Stimulated activated naive CD4-positive, alpha-beta T cell treated with Interleukin-2 at 50 U/mL for 16 hours (primary cell): ENCODE measurements around the gene CHD5.

Source experiments
- DNase-seq: peaks from one replicate; lab custom pipeline; 2025; lab: John Stamatoyannopoulos, UW

CHD5 gene

DNA sequence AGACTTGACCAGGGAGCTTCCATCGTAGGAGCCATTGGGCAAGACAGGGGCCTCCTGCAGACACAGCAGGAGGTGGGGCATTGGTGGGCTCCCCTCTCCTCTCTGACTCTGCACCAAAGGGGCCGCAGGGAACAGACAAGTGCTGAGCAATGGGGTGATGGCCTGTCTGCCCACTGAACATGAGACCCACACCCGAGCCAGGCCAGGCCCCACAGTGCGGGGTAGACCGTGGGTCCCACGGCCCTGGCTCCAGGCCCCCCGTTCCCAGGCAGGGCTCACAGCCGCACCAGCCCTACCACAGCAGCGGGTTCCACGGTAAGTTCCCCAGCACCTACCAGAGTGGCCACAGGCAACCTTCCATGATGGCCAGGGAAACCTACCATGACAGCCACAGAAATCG, 45.9 kb downstream of the CHD5 start:
- no peak for DNase-seq

DNA sequence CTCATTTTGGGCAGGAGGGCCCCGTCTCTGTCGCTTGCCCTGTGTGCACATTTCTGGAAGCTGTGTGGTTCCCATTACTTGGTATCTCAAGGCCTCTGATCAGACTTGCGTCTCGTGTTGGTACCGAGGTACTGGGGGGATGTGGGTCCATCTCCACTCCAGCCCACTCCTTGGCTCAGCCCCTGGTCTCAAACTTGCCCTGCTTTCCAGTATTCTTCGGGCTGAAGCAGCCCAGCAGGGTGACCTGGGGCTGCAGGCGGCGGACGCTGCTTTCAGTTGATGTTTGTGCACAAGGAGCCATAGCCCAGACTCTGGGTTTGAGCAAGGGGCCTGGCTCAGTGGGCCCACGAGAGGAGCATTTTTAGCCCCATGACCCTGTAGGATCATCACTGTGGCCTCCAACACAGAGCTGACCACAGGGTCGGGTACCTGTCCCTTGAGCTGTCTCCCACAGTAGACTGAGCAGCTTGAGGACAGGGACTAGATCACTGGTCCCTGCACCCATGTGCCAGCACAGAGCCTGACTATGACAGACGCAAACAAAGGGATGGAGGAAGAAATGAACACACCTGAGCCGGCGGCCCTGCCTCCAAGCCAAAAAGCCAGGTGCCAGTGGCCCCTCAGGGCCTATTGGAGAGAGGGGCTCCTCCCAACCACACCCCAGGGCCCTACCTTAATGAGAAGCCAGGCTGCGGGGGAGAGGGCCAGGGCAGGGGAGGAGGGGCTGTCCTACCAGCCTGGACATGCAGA, 46.8 kb downstream of the CHD5 start:
- no peak for DNase-seq

DNA sequence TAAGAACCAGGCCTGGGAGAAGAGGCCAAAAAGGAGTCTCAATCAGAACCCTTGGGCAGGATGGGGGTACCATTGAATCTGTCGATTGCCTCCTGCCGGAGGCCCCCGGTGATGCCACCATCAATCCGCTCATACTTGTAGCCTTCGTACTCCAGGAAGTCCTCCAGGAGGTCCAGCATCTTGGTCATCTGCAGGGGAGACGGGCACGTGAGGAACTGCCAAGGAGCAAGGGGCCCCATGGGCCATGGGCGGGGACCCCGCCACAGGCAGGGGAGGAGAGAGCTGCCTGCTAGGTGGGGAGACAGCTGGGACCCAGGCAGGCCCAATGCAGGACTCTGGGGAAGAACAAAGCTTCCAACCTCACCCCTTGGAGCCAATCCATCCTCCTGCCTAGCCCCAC, 48.6 kb downstream of the CHD5 start:
- no peak for DNase-seq

DNA sequence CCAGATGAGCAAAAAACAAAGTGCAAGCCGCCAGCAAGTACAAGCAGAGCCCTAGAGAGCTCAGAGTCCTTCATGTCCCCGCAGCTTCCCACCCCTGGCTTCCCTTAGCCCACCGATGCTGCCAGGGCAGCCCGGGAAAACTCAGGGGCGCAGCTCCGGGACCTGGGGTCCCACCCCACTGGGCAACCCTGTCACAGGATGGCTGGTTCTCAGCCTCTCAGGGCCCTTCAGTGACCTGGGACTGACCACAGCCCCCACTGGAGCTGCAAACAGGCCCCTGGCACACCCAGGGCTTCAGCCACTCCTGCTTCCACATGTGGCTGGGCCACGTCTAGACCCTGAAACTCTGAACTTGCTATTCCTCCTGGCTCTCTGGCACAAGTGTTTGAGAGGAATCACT, 49.5 kb downstream of the CHD5 start:
- DNase-seq, result no peak

DNA sequence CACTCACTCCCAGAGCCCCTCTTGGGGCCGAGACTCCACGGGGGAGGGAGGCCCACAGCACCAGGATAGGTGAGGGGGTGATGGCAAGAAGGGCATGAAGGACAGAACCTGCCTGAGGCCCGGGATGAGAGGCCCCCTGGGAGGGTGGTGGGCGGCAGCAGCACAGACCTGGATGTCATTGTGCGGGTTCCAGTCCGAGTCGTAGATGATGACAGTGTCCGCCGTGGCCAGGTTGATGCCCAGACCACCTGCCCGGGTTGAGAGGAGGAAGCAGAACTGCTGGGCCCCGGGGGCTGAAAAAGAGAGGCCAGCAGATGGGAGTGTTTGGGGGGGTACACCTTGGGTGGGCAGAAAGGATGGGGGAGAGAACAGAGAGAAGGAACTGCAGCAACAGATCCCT, 50.1 kb downstream of the CHD5 start:
- no peak for DNase-seq

DNA sequence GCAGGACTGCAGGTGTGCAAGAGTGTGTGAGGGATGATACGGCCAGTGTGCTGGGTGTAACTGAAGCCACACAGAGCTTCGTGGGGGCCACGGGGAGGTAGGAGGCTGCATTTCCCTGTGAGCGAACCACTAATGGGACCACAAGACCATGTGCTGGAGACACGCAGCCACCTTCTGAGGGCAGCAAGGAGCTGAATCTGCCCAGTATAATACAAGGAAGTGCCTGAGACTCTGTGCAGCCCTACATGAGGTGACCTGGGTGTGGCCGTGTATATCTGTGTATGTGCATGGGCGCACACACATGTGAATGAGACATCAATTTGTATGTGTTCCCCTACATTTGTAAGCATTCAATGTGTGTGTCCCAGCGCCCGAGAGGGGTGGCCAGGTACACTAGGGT, 50.8 kb downstream of the CHD5 start:
- DNase-seq, result no peak

DNA sequence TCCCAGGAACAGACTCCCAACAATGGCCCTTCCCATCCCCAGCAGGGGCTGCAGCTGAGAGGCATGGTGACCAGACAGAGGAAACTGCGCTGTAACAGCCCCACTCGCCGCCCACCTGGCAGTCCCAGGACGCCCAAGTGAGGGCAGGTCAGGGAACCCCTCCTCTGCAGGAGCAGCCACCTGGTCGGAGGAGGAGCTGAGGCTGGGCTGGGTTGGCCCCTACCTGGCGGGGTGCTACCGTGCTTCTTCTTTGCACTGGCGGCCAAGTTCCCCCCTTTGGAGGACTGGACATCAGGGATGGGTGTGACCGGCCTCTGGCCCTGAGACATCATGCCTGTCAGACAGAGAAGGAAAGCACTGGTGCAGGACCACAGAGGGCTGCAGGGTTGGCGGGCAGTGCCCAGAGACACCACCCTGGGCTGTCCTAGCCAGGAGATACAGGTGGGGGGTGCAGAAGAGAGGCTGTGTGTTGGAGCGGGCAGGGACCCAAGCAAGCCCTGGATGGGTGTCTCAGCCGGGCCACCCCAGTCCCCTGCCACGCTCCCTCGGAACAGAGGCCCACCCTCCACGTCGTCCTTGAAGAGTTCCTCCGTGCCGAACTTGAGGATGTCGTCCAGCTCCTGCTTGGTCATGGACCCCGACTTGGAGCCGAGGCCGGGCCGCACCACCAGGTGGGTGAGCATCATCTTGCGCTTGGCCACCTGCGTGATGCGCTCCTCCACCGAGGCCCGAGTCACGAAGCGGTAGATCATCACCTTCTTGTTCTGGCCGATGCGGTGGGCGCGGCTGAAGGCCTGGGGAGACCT, 51.6 kb downstream of the CHD5 start:
- no peak for DNase-seq

DNA sequence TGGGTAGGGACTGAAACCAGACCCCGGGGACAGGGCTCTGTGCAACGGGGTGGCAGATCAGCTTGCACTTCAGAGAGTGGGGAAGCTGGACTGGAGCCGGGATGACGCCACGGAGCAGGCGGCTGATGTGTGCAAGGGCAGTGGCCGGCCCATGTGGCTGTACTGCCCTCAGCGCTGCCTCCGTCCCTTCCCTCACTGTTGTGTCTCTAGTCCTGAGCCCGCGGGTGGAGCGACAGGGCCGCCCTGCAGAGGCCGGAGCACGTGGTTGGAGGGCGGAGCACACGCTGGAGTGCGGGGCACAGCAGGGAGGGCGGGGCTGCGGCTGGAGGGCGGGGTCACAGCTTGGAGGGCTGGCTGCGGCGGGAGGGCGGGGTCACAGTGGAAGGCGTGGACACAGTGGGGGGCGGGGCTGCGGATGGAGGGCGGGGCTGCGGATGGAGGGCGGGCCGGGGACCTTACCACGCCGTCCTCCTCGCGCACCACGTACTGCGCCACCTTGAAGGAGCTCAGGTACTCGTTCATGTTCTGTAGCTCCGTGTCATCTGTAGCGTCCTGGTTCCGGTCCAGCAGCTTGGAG, 52.4 kb downstream of the CHD5 start:
- DNase-seq, result peak; percentile 61

DNA sequence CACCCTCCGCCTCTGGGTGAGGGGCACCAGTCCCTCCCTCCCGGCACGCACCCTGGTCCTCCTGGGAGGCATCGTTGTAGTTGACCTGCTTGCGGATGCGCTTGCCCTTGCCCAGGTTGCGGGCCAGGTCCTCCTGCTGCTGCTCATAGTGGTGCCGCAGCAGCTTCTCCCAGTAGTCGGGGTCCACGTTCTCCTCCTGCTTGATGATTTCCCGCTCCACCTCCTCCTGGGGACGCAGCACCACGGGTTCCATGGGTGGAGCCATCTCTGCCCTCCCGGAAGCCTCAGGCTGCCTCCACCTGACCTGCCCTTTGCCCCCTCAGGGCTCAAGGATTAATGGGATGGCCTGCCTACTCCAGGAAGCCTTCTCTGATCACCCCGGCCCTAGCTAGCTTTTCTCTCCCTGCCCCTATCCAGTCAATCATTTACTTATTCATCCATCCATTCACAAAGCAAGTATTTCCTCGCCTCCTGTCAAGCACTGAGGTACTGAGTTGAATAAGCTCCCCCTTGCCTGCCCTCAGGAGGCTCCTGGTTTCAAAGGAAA, 53.5 kb downstream of the CHD5 start:
- DNase-seq, result no peak

DNA sequence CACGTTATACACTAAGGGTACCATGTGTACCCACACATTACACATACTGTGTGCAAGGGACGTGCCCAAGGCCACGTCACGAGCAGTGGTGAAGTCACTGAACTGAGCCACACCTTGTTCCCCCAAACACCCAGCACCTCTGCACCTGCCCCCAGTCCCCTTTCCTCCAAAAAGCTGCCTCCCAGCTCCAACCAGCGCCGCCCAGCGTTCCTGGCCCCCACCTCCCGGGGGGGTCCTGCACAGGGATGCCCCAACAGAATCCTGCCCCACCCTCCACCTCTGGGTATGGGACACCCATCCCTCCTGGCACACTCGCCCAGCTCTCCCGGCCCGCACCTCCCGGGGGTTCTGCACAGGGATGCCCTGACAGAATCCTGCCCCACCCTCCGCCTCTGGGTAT, 54.1 kb downstream of the CHD5 start:
- DNase-seq, result no peak

DNA sequence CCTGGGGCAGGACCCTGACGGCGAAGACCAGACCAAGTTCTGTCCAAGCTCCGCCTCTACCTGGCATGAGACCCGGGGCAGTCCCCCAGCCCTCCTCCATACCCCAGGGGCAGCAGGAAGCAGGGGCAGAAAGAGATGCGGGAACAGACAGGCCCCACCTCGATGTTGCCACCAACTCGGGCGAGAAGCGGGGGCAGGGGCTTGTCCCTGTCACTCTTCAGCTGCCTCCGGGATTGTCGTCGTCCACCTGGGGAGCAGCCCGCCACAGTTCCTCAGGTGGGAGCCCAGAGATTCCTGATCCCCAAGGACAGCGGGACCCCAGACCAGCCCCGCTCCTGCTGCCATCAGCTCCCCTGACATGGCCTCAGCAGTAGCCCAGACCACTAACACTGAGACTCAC, 54.8 kb downstream of the CHD5 start:
- DNase-seq, result no peak

DNA sequence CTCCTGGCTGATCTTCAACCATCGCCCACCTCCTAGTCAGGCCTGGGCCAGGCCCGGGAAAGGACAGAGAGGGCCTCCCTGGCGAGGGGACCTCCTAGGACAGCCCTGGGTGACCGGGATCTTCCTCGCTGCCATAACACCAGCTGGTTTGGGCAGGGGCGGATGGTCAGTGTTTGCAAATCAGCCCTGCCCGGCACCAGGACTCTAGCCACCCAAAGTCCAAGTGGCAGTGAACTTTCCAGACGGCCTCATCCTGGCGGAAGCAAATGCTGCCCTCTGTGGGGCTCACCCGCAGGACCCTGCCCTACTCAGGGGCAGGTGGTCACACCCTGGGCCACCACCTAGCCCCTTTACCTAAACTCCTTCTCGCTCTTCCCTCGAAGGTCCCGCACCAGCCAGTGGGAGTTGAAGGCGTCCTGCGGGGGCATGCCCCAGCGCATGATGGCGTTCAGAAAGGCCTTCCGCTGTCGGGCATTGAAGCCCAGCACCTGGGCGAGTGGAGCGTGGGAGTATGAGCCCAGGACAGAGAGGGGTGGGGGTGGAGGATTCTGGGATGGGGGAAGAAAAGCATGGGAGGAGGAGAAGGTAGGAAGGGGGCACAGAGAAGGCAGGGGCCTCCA, 55.3 kb downstream of the CHD5 start:
- DNase-seq, result no peak

DNA sequence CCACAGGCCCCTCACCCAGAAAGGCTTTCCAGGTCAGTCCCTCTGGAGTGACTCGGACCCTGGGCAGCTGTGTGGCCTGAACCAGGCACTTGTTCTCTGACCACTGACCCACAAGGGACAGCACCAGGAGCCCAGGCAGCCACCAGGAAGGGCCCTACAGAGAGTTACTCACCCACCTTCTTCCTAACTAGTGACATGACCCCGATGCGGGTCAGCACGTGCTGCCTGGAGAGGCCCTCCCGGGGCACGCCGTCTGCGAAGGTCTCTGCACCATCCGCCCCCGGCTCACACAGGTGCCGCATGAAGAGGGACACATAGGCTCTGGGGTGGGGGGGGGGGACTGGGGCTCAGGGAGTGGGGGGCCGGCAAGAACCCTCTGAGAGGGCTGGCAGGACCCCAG, 55.8 kb downstream of the CHD5 start:
- no peak for DNase-seq

DNA sequence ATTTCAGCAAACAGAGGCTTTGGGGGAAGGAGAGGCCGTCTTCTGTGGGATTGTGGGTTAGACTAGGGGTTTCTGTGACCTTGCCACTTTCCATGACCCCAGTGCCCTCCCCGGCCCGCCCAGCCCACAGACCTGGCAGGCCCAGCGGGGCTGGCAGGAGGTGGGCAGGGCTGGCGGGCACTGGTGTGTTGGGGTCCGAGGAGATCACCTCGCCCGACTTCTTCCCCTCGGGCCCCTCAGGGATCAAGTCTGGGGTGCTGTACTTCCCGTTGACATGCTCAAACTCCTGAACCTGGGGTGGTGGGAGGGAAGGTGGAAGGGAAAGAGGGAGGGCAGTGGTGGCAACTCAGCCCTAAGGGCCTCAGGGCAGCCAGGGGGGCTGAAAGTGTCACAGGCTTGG, 56.3 kb downstream of the CHD5 start:
- no peak for DNase-seq

DNA sequence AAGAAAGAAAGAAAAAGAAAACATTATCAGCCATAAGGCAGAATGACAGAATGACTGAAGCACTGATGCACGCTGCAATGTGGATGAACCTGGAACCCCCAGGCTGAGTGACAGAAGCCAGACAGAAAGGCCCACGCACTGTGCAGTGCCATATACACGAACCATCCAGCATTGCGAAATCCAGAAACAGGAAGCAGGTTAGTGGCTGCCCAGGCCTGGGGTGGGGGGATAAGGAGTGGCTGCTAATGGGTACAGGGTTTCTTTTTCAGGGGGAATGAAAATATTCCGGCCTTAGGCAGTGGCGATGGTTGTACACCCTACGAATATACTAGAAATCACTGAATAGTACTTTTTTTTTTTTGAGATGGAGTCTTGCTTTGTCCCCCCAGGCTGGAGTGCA, 57.0 kb downstream of the CHD5 start:
- DNase-seq, result no peak

DNA sequence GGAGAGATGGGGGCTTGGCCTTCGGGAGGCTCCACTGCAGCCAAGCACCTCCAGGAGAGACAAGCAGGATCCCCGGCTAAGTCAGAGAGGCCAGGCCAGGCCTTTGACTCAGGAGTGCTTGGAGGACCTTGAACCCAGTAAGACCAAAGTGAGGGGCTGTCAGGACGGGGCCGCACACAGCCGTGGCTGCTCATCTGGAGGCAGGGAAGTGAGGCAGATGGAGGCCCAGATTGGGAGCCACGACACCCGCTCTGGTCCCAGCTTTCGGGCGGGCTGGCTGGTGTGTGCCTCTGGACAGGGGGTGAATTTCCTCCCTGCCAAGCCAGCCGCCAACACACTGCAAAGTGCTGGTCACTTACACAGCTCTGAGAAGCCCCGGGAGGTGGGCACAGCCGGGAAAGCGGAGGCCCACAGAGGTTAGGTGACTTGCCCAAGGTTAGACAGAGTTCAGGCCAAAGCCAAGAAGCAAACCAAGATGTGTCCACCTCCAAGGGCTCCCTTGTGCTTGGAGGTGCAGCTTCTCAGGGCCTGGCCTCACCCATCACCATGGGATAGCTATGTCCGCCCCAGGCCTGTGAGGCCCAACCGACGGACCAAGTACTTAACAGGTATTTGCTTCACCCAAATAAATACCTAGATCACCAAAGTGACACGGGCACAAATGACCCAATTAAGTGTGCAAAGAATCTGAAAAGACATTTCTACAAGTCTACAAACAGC, 58.3 kb downstream of the CHD5 start:
- no peak for DNase-seq

DNA sequence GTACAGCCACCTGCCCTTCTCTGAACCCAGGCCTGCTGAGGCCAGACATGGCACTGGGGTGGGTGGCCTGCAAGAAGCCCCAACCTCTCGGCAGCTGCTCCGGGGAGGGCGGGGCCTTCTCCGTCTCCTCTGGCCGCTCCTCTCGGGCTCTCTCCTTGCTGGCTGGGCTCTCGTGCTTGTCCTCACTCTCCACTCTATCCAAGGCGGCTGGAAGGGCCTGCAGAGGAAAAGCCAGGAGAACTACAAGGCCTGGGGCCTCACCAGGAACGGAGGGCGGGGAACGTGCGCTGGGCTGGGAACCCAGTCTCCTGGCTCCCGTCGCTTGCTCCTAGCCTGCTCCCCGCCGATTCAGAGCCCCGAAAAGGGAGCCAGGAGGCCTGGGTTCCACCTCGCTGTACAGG, 59.1 kb downstream of the CHD5 start:
- DNase-seq, result no peak

DNA sequence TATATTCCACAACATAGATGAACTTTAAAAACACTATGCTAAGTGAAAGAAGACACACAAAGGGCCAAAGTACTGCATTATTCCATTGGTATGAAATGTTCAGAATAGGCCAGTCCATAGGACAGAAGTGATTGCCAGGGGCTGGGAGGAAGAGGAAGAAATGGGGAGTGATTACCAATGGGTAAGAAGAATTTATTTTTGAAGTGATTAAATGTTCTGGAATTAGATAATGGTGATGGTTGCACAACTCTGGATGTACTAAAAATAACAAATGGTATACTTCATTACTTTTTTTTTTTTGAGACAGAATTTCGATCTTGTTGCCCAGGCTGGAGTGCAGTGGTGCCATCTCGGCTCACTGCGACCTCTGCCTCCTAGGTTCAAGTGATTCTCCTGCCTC, 61.7 kb downstream of the CHD5 start:
- no peak for DNase-seq

DNA sequence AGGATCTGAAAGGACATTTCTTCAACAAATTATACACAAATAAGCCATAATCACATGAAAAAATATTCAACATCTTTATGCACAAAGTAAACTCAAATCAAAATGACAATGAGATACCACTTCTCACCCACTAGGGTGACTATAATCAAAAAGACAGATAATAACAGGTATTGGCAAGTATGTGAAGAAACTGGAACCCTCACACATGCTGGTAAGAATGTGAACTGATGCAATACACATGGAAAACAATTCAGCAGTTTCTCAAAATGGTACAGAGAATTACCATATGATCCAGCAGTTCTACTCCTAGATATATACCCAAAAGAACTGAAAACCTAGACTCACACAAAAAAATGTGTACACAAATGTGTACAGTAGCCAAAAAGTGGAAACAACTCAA, 62.5 kb downstream of the CHD5 start:
- no peak for DNase-seq

DNA sequence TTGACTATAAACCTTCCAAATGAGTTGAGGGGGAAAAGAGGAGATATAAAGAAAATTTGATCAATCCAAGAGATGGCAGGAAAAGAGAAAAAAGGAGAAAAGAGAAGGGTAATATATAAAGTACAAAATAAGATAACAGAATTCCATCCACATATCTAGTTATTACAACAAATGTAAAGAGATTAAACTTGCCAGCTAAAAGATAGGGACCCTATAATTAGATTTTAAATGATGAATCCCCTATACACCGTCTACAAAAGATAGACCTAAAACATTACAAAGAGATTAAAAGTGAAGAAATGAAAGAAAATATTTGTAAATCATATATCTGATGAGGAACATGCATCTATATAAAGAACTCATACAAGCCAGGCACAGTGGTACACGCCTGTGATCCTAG, 63.1 kb downstream of the CHD5 start:
- no peak for DNase-seq

DNA sequence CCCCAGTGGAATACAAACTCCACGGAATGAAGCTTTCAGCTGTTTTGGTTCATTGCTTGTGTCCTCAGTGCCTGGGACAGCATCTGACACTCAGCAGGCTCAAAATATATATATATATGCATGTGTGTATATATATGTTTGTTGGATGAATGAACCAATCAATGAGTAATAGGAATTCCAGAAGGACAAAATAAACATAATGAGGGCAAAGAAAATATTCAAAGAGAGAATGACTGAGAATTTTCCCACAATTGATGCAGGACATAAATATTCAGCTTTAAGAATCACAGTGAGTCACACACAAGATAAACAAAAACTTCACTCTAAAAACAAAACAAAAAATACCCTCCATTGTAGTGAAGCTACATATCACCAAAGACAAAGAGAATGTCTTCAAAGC, 64.0 kb downstream of the CHD5 start:
- DNase-seq, result no peak

DNA sequence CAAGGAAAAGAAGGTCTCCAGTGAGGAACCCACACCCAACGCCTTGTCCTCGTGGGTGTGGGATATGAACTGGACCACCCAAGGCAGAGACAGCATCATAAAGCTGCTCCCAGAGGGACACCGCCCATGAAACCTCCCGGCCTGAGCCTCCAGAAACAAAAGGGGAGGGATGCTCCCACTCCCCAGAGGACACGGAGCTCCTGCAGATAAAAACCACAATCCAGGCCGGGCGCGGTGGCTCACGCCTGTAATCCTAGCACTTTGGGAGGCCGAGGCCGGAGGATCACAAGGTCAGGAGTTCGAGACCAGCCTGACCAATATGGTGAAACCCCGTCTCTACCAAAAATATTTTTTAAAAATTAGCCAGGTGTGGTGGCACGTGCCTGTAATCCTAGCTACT, 66.4 kb downstream of the CHD5 start:
- DNase-seq, result no peak
